HG03064 (cell line): ENCODE results near the gene TRPM8.

ENCODE experiments used
- ATAC-seq: cut with Tn5 transposase; IDR thresholded peaks from one replicate; pipeline ENCODE4 v1.9.1; 2021; ENCODE audit warnings: low read depth; ENCODE audit not compliant: unreplicated experiment

The TRPM8 gene

GRCh38 chr2:234033174-234033573 is 116.0 kb downstream of the TRPM8 start:
- no peak for ATAC-seq

GRCh38 chr2:234033885-234034284 is 116.7 kb downstream of the TRPM8 start:
- ATAC-seq, result no peak

DNA sequence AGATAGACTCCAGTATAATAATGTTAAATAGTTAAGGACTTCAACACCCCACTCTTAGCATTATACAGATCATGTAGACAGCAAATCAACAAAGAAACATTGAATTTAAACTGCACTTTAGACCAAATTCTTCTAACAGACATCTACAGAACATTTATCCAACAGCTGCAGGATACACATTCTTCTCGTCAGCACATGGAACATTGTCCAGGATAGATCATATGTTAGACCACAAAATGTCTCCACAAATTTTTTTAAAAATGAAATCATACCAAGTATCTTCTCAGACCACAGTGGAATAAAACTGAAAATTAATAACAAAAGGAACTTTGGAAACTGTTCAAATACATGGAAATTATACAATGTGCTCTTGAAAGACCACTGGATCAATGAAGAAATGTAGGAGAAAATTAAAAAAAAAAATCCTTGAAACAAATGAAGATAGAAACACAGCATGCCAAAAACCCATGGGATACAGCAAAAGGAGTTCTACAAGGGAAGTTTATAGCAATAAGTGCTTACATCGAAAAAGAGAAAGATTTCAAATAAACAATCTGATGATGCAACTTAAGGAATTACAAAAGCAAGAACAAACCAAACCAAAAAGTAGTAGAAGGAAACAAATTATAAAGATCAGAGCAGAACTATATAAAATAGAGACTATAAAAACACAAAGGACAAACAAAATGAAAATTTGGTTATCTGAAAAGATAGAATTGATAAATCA is 121.1 kb downstream of the TRPM8 start:
- ATAC-seq, result no peak

- ATAC-seq, result no peak
Observed at GRCh38 chr2:234044157-234044556, 127.0 kb downstream of the TRPM8 start.

DNA sequence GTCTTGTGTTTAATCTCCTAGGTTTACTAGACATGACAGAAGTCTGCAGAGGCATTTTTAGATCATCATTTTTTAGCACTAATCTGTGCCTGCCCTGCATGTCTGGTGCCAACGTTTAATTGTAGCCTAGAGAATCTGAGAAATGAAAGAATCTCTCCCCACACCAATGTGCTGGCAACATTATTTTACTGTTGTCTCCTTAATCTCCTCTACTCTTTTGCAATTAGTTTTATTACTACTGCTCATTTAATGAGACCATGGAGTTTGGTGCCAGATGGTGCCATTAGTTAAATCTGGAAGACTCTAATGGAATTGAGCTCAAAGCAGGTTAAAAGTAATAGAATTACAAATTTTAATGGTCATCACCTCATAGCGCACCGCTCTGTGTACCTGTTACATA is 129.3 kb downstream of the TRPM8 start:
- no peak for ATAC-seq

- ATAC-seq, result no peak
Observed at GRCh38 chr2:234047361-234047760, 130.2 kb downstream of the TRPM8 start.

DNA sequence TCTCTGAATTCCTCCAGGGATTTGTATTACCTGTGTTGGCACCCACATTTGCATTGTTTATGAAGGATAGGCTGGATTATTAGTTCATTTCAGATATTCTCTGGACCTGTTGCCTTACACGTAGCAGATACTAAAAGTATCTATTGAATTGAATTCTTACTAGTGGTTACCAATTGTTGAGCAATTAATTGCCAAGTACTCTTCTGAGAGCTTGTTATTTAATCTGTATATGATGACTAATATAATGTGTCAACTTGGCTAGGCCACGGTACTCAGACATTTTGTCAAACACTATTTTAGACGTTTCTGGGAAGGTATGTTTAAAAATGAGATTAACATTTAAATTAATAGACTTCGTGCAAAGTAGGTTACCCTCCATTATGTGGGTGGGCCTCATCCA is 130.9 kb downstream of the TRPM8 start:
- ATAC-seq, result no peak

- ATAC-seq, result no peak
Observed at GRCh38 chr2:234050455-234051135, 133.4 kb downstream of the TRPM8 start, which contains the start of gene SPP2. SPP2 (plus strand) TSS chr2:234050702; CDS start chr2:234050787, 85 bp downstream.

- no peak for ATAC-seq
Observed at GRCh38 chr2:234051374-234052070, 134.3 kb downstream of the TRPM8 start.

GRCh38 chr2:234058881-234059280 is 141.7 kb downstream of the TRPM8 start:
- no peak for ATAC-seq

DNA sequence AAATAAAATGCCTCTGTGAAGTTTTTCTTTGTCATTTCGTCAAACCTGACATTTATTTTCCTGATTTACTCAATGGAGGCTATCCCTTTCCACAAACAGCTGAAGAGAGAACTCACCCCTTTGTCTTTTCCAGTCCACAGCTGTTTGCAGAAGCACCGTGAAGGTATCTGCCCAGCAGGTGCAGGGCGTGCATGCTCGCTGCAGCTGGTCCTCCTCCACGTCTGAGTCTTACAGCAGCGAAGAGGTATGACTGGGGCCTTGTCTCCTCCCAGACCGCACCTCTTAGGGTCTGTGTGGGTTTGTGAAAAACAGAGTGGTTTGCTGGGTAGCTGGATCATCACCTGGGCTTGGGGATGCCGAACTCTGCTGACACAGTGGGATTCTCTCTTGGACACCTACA is 143.1 kb downstream of the TRPM8 start:
- ATAC-seq, result no peak

GRCh38 chr2:234061624-234062257 is 144.6 kb downstream of the TRPM8 start:
- ATAC-seq, result no peak

DNA sequence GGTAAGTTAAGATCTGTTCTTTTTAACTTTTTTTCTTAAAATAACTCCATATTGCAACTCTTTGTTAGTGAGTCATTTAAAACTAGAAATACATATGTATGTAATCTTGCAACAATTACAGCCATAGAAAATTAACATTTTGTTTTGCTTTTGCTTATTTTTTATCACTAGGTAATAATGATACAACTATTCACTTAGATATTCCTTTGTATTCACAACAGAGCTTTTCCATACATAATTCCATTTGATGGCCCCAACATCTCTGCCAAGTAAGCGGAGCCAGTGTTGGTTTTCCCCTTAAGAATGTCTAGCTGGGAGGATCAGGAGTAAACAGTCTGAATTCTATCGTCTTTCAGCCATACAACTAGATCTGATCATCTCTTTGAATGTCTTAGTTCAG is 149.4 kb downstream of the TRPM8 start:
- ATAC-seq, result no peak
